ENCODE measurements around the gene SDR39U1. TPM values are rescaled to one million over a fixed set of nuclear protein-coding genes. Genes with fewer than 3 reads are reported as not detected.
"Not testable (repeated sequence)": the region's sequence is repeated elsewhere in the genome, so short reads cannot be mapped to it uniquely, and the experiment has no call there.

Gene SDR39U1
- total RNA-seq, 5 donors from 2014 or later (not counting 1 experiment from before 2014, with no cell fraction given), result 79.6 to 154 (median 109) TPM

DNA sequence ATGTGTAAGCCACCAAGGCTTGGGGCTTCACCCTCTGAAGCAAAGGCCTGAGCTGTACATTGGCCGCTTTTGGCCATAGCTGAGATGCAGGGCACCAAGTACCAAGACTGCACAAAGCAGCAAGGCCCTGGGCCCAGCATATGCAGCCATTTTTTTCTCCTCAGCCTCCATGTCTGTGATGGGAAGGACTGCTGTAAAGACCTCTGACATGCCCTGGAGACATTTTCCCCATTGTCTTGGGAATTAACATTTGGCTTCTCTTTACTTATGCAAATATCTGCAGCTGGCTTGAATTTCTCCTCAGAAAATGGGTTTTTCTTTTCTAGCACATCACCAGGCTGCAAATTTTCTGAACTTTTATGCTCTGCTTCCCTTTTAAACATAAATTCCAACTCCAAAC, 37.4 kb upstream of the SDR39U1 start:
- H3K36me3 ChIP-seq (ENCODE audit: control insufficient read depth in 2 of 2, extremely low read depth in 1 of 2, insufficient read depth in 1 of 2, low read length in 1 of 2); H3K4me3 ChIP-seq (ENCODE audit: control insufficient read depth in 1 of 2, extremely low read depth in 1 of 2, low read length in 1 of 2); ATAC-seq (replicated peaks in 1 of 4); H3K27me3 Mint-ChIP-seq; H3K4me3 Mint-ChIP-seq; H3K9me3 ChIP-seq; DNase-seq; H3K27ac Mint-ChIP-seq; H3K36me3 Mint-ChIP-seq; H3K9me3 Mint-ChIP-seq; H3K27me3 ChIP-seq (replicated peaks in 1 of 2; ENCODE audit: control insufficient read depth in 2 of 2, extremely low read depth in 1 of 2, insufficient read depth in 2 of 2, low read length in 1 of 2); CTCF ChIA-PET; H3K27ac ChIP-seq (ENCODE audit: low read length); POLR2A ChIA-PET: not testable (repeated sequence)
- 33% methylated on average over 1 of the region's 1 CpG for WGBS (ENCODE audit: insufficient coverage)
- peaks cover 16 to 21% of the 10 kb centered on the region in 2 experiments for H3K4me1 ChIP-seq (ENCODE audit: control insufficient read depth in 1 of 2, extremely low read depth in 1 of 2, insufficient read depth in 2 of 2, low read length in 2 of 2)
- peaks cover 20 to 29% (median 24%) of the 10 kb centered on the region in 3 donors for H3K4me1 Mint-ChIP-seq

DNA sequence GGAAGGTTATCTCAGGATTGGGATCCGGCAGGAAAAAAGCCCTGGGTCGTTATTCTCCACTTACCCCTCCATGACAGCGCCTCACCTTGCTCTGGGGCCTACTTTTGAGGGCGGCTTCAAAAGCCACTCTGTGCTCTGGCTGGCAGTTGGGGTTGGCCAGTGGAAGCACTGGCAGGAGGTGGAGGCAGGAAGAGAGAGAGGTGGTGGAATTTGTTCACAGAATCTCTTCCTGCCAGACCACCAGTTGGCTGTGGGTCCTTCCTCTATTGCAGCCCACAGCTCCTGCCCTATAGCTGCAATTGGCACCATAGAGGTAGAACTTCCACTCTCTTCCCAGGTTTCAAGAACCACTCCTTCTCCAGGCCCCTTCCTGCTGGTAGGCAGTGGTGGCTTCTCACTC, 32.7 kb upstream of the SDR39U1 start:
- Mint-ChIP-seq H3K4me1 (no peaks in the 10 kb centered on the region), H3K4me3 (no peak overlapping the region), H3K27ac (no peak overlapping the region), H3K27me3 (no peaks in the 10 kb centered on the region), H3K36me3 (peaks cover 8% of the 10 kb centered on the region), H3K9me3 (peaks cover 3 to 6% (median 3%) of the 10 kb centered on the region in 3 donors)
- Histone ChIP-seq H3K4me1 (ENCODE audit: control insufficient read depth in 1 of 2, extremely low read depth in 1 of 2, insufficient read depth in 2 of 2, low read length in 2 of 2) (no peaks in the 10 kb centered on the region), H3K9me3 (no peaks in the 10 kb centered on the region), H3K36me3 (ENCODE audit: control insufficient read depth in 2 of 2, extremely low read depth in 1 of 2, insufficient read depth in 1 of 2, low read length in 1 of 2) (no peaks in the 10 kb centered on the region), H3K27ac (ENCODE audit: low read length) (no peak overlapping the region), H3K4me3 (ENCODE audit: control insufficient read depth in 1 of 2, extremely low read depth in 1 of 2, low read length in 1 of 2) (no peak overlapping the region), H3K27me3 (replicated peaks in 1 of 2; ENCODE audit: control insufficient read depth in 2 of 2, extremely low read depth in 1 of 2, insufficient read depth in 2 of 2, low read length in 1 of 2) (no peaks in the 10 kb centered on the region)
- ChIA-PET CTCF (no interaction called here), POLR2A (no interaction called here)
- WGBS (ENCODE audit: insufficient coverage), result no CpG with 5 or more reads among the region's 4 CpGs
- no peak for DNase-seq
- no peak for ATAC-seq (replicated peaks in 1 of 4)

DNA sequence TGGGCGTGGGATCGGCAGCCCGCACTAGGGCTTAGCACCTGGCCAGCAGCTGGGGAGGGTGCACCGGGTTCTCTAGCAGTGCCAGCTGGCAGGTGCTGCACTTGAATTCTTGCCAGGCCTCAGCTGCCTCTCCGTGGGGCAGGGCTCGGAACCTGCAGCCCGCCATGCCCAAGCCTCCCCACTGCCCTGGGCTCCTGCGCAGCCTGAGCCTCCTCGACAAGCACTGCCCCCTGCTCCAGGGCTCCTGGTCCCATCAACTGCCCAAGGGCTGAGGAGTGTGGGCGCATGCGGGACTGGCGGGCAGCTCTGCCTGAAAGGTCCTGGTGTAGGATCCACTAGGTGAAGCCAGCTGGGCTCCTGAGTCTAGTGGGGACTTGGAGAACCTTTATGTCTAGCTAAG, 30.6 kb upstream of the SDR39U1 start:
- Mint-ChIP-seq H3K4me1 (no peaks in the 10 kb centered on the region), H3K27me3 (no peaks in the 10 kb centered on the region), H3K36me3 (peaks cover 8% of the 10 kb centered on the region), H3K4me3 (no peak overlapping the region), H3K9me3 (peaks cover 3 to 6% (median 3%) of the 10 kb centered on the region in 3 donors), H3K27ac (no peak overlapping the region)
- Histone ChIP-seq H3K36me3 (ENCODE audit: control insufficient read depth in 2 of 2, extremely low read depth in 1 of 2, insufficient read depth in 1 of 2, low read length in 1 of 2) (no peaks in the 10 kb centered on the region), H3K27ac (ENCODE audit: low read length) (no peak overlapping the region), H3K9me3 (no peaks in the 10 kb centered on the region), H3K4me1 (ENCODE audit: control insufficient read depth in 1 of 2, extremely low read depth in 1 of 2, insufficient read depth in 2 of 2, low read length in 2 of 2) (no peaks in the 10 kb centered on the region), H3K27me3 (replicated peaks in 1 of 2; ENCODE audit: control insufficient read depth in 2 of 2, extremely low read depth in 1 of 2, insufficient read depth in 2 of 2, low read length in 1 of 2) (no peaks in the 10 kb centered on the region), H3K4me3 (ENCODE audit: control insufficient read depth in 1 of 2, extremely low read depth in 1 of 2, low read length in 1 of 2) (no peak overlapping the region)
- CTCF ChIA-PET, result no interaction called here
- ATAC-seq (replicated peaks in 1 of 4), result no peak
- POLR2A ChIA-PET, result no interaction called here
- 91% methylated on average over 10 of the region's 12 CpGs for WGBS (ENCODE audit: insufficient coverage)
- no peak for DNase-seq

DNA sequence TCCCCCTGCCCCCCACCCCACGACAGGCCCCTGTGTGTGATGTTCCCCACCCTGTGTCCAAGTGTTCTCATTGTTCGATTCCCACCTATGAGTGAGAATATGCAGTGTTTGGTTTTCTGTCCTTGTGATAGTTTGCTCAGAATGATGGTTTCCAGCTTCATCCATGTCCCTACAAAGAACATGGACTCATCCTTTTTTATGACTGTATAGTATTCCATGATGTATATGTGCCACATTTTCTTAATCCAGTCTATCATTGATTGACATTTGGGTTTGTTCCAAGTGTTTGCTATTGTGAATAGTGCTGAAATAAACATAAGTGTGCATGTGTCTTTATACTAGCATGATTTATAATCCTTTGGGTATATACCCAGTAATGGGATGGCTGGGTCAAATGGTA, 27.9 kb upstream of the SDR39U1 start:
- H3K36me3 ChIP-seq (ENCODE audit: control insufficient read depth in 2 of 2, extremely low read depth in 1 of 2, insufficient read depth in 1 of 2, low read length in 1 of 2); H3K9me3 Mint-ChIP-seq; ATAC-seq (replicated peaks in 1 of 4); H3K4me1 ChIP-seq (ENCODE audit: control insufficient read depth in 1 of 2, extremely low read depth in 1 of 2, insufficient read depth in 2 of 2, low read length in 2 of 2); H3K27me3 Mint-ChIP-seq; DNase-seq; H3K4me3 Mint-ChIP-seq; H3K27ac Mint-ChIP-seq; H3K9me3 ChIP-seq; H3K36me3 Mint-ChIP-seq; H3K4me3 ChIP-seq (ENCODE audit: control insufficient read depth in 1 of 2, extremely low read depth in 1 of 2, low read length in 1 of 2); H3K27me3 ChIP-seq (replicated peaks in 1 of 2; ENCODE audit: control insufficient read depth in 2 of 2, extremely low read depth in 1 of 2, insufficient read depth in 2 of 2, low read length in 1 of 2); POLR2A ChIA-PET; H3K27ac ChIP-seq (ENCODE audit: low read length): not testable (repeated sequence)
- CTCF ChIA-PET, result interaction anchor here in 1 of 2 donors (0.6 to 1.0 kb wide), 2 partner anchors 8 to 240 kb away, joined by 3 read pairs; no protein-coding TSS in a partner anchor
- H3K4me1 Mint-ChIP-seq, result peaks cover 7 to 19% (median 12%) of the 10 kb centered on the region in 3 donors
- WGBS (ENCODE audit: insufficient coverage), result no CpG with 5 or more reads among the region's 2 CpGs

DNA sequence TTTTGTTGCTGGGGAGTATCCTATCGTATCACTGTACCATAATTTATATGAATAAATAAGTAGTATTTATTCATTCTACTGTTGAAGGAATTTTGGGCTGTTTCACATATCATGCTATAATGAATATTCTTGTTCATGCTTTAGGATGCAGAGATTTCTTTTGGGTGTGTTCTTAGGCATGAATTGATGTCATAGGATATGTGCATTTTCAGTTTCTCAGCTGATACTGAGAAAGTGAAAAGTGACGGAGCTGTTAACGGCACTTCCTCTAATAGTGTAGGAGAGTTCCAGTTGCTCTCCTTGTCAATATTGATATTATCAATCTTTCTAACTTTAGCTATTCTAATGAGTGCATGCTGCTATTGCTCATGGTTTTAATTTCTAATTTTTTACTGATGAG, 23.2 kb upstream of the SDR39U1 start:
- Mint-ChIP-seq H3K4me1 (peaks cover 29 to 46% (median 35%) of the 10 kb centered on the region in 3 donors), H3K4me3 (peak overlapping the region in 1 of 3 donors; percentile 38), H3K27ac (peak overlapping the region in 1 of 2 donors; percentile 49), H3K27me3 (no peaks in the 10 kb centered on the region), H3K9me3 (peaks cover 3 to 7% (median 3%) of the 10 kb centered on the region in 3 donors), H3K36me3 (peaks cover 5% of the 10 kb centered on the region)
- DNase-seq (no peak), ATAC-seq (replicated peaks in 1 of 4) (no peak)
- Histone ChIP-seq H3K4me1 (ENCODE audit: control insufficient read depth in 1 of 2, extremely low read depth in 1 of 2, insufficient read depth in 2 of 2, low read length in 2 of 2) (peaks cover 5 to 18% of the 10 kb centered on the region in 2 experiments), H3K4me3 (ENCODE audit: control insufficient read depth in 1 of 2, extremely low read depth in 1 of 2, low read length in 1 of 2) (no peak overlapping the region), H3K27me3 (replicated peaks in 1 of 2; ENCODE audit: control insufficient read depth in 2 of 2, extremely low read depth in 1 of 2, insufficient read depth in 2 of 2, low read length in 1 of 2) (no peaks in the 10 kb centered on the region), H3K27ac (ENCODE audit: low read length) (no peak overlapping the region), H3K9me3 (no peaks in the 10 kb centered on the region), H3K36me3 (ENCODE audit: control insufficient read depth in 2 of 2, extremely low read depth in 1 of 2, insufficient read depth in 1 of 2, low read length in 1 of 2) (no peaks in the 10 kb centered on the region)
- CTCF ChIA-PET, result no interaction called here
- POLR2A ChIA-PET, result interaction anchor here in 1 of 2 donors (0.8 kb wide), 1 partner anchor 24 kb away, joined by 5 read pairs; no protein-coding TSS in a partner anchor
- WGBS (ENCODE audit: insufficient coverage), result no CpG with 5 or more reads among the region's 3 CpGs

DNA sequence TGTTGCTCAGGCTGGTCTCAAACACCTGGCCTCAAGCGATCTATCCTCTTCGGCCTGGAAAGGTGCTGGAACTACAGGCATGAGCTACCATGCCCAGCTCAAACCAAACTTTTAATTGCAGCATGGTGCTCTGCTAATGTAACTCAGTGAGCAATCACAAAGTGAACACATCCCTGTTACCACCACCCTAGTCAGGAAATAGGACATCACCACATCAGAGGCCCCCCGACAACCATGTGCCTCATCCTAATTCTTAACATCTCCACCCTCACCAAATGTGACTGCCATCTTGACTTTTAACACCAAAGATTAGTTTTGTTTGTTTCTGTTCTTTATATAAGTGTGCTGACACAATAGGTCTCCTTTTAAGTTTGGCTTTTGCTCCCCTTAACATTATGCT, 22.8 kb upstream of the SDR39U1 start:
- no peaks in the 10 kb centered on the region for H3K27me3 Mint-ChIP-seq
- WGBS (ENCODE audit: insufficient coverage), result 94% methylated on average over 2 of the region's 3 CpGs
- Histone ChIP-seq H3K4me1 (ENCODE audit: control insufficient read depth in 1 of 2, extremely low read depth in 1 of 2, insufficient read depth in 2 of 2, low read length in 2 of 2) (peaks cover 5 to 18% of the 10 kb centered on the region in 2 experiments), H3K9me3 (no peaks in the 10 kb centered on the region), H3K27ac (ENCODE audit: low read length) (no peak overlapping the region), H3K27me3 (replicated peaks in 1 of 2; ENCODE audit: control insufficient read depth in 2 of 2, extremely low read depth in 1 of 2, insufficient read depth in 2 of 2, low read length in 1 of 2) (no peaks in the 10 kb centered on the region), H3K36me3 (ENCODE audit: control insufficient read depth in 2 of 2, extremely low read depth in 1 of 2, insufficient read depth in 1 of 2, low read length in 1 of 2) (no peaks in the 10 kb centered on the region), H3K4me3 (ENCODE audit: control insufficient read depth in 1 of 2, extremely low read depth in 1 of 2, low read length in 1 of 2) (no peak overlapping the region)
- H3K36me3 Mint-ChIP-seq, result peaks cover 3% of the 10 kb centered on the region
- ChIA-PET POLR2A (interaction anchor here in 1 of 2 donors (0.8 kb wide), 1 partner anchor 23 kb away, joined by 5 read pairs; no protein-coding TSS in a partner anchor), CTCF (no interaction called here)
- ATAC-seq (replicated peaks in 1 of 4) (peak in 2 of 4 experiments; percentile 30 to 71), DNase-seq (no peak)
- peaks cover 29 to 46% (median 35%) of the 10 kb centered on the region in 3 donors for H3K4me1 Mint-ChIP-seq
- peak overlapping the region in 2 of 3 donors; percentile 4 to 38 for H3K4me3 Mint-ChIP-seq
- H3K27ac Mint-ChIP-seq, result peak overlapping the region; percentile 13 to 49
- H3K9me3 Mint-ChIP-seq, result peaks cover under 1 to 5% (median 3%) of the 10 kb centered on the region in 3 donors
